WTC11 (cell line): Measurements from ENCODE around the gene BCL11B.

ENCODE experiments used
- CREM ChIP-seq: sonication (generic); formaldehyde crosslinking; IDR thresholded peaks from 2 replicates; pipeline ENCODE4 v1.8.1; 2022; ENCODE audit warnings: mild to moderate bottlenecking, missing genetic modification reagents, moderate library complexity
- FOXP1 ChIP-seq: sonication (generic); formaldehyde crosslinking; IDR thresholded peaks from 2 replicates; pipeline ENCODE4 v1.8.0; 2022; ENCODE audit warnings: missing genetic modification reagents, mild to moderate bottlenecking, moderate library complexity, borderline replicate concordance
- GABPB1 ChIP-seq: sonication (generic); formaldehyde crosslinking; IDR thresholded peaks from 2 replicates; pipeline ENCODE4 v1.8.1; 2023; ENCODE audit warnings: mild to moderate bottlenecking, missing genetic modification reagents
- TEAD4 ChIP-seq: sonication (generic); formaldehyde crosslinking; IDR thresholded peaks from 2 replicates; pipeline ENCODE4 v1.8.0; 2022; ENCODE audit warnings: mild to moderate bottlenecking, missing genetic modification reagents
- TF ChIP-seq, protein P1 (sequence below): sonication (generic); formaldehyde crosslinking; IDR thresholded peaks from 2 replicates; pipeline ENCODE4 v1.8.0; 2022; ENCODE audit warnings: mild to moderate bottlenecking, missing genetic modification reagents
- TF ChIP-seq, protein P2 (sequence below): fragments of 200-600 bp; IDR thresholded peaks from 2 replicates; pipeline ENCODE4 v1.8.0; 2022; ENCODE audit warnings: antibody characterized with exemption
- TF ChIP-seq, protein P3 (sequence below): sonication (generic); formaldehyde crosslinking; IDR thresholded peaks from 2 replicates; pipeline ENCODE4 v1.8.0; 2023; ENCODE audit warnings: mild to moderate bottlenecking, missing genetic modification reagents
- TF ChIP-seq, protein P4 (sequence below): sonication (generic); formaldehyde crosslinking; IDR thresholded peaks from 2 replicates; pipeline ENCODE4 v1.8.1; 2022; ENCODE audit warnings: low read depth, missing genetic modification reagents, borderline replicate concordance

DNA sequence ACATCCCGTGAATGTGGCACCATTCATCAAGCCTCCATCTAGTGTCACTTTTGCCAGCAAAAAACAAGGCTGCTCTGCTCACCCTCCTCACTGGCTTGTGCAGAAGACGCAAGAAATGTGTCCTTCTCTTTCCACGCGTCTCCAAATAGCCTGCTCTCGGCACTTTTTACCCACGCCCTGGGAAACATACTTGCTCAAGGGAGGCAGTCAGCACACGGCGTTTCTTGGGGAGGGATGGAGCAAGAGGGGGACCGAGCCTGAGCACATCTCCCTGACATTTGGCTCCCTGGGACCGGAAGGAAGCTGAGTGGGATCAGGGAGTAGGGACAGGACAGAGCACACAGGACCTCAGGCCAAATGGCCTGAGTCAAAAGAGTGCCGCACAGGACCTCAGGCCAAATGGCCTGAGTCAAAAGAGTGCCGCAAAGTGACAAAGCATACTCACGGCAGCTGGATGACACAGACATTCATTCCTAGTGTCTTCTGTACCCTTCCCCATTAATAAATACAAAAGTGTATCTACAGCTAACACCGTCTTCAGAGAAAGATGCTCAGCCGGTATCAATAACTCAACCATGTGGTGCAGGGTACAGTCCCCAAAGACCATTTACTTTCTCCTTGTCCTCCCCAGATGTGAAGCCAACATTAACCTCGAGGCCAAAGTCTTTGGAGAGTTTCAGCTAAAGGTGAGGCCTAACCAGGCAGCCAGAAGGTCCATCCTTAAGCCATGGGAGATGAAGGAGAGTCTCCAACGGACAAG, 7.1 kb downstream of the BCL11B start:
- TF ChIP-seq TEAD4 (CRISPR knock-in tag) = no peak
- TF ChIP-seq, protein P1, sequence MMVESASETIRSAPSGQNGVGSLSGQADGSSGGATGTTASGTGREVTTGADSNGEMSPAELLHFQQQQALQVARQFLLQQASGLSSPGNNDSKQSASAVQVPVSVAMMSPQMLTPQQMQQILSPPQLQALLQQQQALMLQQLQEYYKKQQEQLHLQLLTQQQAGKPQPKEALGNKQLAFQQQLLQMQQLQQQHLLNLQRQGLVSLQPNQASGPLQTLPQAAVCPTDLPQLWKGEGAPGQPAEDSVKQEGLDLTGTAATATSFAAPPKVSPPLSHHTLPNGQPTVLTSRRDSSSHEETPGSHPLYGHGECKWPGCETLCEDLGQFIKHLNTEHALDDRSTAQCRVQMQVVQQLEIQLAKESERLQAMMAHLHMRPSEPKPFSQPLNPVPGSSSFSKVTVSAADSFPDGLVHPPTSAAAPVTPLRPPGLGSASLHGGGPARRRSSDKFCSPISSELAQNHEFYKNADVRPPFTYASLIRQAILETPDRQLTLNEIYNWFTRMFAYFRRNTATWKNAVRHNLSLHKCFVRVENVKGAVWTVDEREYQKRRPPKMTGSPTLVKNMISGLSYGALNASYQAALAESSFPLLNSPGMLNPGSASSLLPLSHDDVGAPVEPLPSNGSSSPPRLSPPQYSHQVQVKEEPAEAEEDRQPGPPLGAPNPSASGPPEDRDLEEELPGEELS (CRISPR knock-in tag) = no peak
- TF ChIP-seq CREM (CRISPR knock-in tag) = no peak
- no peak for TF ChIP-seq GABPB1 (CRISPR knock-in tag)
- TF ChIP-seq FOXP1 = no peak
- TF ChIP-seq, protein P2, sequence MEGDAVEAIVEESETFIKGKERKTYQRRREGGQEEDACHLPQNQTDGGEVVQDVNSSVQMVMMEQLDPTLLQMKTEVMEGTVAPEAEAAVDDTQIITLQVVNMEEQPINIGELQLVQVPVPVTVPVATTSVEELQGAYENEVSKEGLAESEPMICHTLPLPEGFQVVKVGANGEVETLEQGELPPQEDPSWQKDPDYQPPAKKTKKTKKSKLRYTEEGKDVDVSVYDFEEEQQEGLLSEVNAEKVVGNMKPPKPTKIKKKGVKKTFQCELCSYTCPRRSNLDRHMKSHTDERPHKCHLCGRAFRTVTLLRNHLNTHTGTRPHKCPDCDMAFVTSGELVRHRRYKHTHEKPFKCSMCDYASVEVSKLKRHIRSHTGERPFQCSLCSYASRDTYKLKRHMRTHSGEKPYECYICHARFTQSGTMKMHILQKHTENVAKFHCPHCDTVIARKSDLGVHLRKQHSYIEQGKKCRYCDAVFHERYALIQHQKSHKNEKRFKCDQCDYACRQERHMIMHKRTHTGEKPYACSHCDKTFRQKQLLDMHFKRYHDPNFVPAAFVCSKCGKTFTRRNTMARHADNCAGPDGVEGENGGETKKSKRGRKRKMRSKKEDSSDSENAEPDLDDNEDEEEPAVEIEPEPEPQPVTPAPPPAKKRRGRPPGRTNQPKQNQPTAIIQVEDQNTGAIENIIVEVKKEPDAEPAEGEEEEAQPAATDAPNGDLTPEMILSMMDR = no peak
- TF ChIP-seq, protein P3, sequence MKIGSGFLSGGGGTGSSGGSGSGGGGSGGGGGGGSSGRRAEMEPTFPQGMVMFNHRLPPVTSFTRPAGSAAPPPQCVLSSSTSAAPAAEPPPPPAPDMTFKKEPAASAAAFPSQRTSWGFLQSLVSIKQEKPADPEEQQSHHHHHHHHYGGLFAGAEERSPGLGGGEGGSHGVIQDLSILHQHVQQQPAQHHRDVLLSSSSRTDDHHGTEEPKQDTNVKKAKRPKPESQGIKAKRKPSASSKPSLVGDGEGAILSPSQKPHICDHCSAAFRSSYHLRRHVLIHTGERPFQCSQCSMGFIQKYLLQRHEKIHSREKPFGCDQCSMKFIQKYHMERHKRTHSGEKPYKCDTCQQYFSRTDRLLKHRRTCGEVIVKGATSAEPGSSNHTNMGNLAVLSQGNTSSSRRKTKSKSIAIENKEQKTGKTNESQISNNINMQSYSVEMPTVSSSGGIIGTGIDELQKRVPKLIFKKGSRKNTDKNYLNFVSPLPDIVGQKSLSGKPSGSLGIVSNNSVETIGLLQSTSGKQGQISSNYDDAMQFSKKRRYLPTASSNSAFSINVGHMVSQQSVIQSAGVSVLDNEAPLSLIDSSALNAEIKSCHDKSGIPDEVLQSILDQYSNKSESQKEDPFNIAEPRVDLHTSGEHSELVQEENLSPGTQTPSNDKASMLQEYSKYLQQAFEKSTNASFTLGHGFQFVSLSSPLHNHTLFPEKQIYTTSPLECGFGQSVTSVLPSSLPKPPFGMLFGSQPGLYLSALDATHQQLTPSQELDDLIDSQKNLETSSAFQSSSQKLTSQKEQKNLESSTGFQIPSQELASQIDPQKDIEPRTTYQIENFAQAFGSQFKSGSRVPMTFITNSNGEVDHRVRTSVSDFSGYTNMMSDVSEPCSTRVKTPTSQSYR (CRISPR knock-in tag) = no peak
- TF ChIP-seq, protein P4, sequence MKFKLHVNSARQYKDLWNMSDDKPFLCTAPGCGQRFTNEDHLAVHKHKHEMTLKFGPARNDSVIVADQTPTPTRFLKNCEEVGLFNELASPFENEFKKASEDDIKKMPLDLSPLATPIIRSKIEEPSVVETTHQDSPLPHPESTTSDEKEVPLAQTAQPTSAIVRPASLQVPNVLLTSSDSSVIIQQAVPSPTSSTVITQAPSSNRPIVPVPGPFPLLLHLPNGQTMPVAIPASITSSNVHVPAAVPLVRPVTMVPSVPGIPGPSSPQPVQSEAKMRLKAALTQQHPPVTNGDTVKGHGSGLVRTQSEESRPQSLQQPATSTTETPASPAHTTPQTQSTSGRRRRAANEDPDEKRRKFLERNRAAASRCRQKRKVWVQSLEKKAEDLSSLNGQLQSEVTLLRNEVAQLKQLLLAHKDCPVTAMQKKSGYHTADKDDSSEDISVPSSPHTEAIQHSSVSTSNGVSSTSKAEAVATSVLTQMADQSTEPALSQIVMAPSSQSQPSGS = no peak
